Activated CD8-positive, alpha-beta memory T cell treated with anti-CD3 and anti-CD28 coated beads, Interleukin-2, amount 50 U/mL, for 48 hours (primary cell): ENCODE measurements around the gene HNRNPAB.
"Not testable (repeated sequence)": the region's sequence is repeated elsewhere in the genome, so short reads cannot be mapped to it uniquely, and the experiment has no call there.

Experiments used
- DNase-seq: peaks from one replicate; pipeline ENCODE4 v3.0.0-alpha.2; 2020

Gene HNRNPAB

DNA sequence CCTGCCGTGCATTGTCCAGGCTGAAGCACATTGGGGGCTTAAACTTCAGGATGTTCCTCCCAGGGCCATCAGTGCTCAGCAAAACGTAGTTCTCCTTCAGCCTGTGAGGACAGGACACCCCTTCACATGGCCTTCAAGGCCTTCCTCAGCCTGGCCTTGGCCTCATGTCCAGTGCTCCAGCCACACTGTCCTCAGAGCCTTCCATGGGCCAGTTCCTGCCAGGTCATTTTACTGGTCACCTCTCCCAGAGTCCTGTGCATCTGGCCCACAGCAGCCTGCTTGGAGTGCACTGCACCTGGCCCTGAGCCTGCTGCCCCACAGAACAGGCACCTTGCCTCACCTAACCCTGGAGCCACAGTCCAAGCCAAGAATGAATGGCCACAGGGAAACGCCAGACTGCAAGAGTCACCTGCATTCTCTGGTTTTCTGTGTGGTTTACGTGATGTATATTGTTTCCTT lies 8.7 kb downstream of the HNRNPAB start:
- DNase-seq: peak; percentile 68

DNA sequence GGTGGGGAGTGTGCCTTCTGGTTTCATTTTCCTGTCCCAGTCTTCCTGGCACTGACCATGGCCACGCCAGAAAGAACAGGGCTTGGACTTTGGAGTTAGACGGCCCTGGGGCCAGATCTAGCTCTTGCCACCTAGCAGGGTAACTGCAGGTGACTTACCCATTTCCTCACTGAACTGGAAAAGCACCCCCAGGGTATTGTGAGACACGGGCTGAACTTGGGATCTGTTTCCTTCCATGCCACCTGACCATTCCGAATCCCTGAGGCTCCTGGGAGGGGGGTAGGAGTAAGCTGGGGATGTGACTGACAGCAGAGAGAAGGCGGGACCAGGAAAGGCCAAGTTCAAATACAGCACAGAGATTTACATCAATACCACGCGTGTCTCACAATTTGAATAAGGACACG lies 9.4 kb downstream of the HNRNPAB start:
- no peak for DNase-seq

DNA sequence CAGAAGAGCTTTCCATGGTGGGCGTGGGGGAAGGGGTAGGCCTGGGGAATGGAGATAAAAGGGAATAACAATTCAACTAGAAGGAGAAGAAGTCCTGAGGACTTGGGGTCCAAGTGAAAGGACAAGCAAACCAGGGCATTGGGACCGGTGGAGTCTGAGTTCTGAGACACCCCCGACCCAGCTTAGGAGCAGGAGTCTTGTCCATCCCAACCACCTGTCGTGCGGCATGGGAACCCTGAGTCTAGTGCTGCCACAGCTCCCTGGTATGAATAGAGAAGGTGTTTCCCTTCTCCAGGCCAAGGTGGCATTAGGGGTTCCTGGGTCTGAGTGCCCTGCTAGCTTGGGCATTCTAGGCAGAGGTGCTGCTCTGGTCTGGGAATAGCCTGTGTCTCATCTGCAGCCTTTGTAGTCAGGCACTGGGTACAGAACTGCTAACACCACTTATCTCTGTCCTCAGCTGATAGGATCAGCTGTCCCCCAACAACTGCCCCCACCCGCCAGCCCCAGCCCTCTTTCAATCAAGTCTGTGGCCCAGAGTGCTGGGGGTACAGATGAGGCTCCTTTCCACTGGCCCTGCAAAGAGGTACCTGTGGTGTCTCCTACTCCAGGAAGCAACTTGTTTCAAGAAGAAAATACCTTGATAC lies 9.9 kb downstream of the HNRNPAB start:
- DNase-seq: peak; percentile 60

DNA sequence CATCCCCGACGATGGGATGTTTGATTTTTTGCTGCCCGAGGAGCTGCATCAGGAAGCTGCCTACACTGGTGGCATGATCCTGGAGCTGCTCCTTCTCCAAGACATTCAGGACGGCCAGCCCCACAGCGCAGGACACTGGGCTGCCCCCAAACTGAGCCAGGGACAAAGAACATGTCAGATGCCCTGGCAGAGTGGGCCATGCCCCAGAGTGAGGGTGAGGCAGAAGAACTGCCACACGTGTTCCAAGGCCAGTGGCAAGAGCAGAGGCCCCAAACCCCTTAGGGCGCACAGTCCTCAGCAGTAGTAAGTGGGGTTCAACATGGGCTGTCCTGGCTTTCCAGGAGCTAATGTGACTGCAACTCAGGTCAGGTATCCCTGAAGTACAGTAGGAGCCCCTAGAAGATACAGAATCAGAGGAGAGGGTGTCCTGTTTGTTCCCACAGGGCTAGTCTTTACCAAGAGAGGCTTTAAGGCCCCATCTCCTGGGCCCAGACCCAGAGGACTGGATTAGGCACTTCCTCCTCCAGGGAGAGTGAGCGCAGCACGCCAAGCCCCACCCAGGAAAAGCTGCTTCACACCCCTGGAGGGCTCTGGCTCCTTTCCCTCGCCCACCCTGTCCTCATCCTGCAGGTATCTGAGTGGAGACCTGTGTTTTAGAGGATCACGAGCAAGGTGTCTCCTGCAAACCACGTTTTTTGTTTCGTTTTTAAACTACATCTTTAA lies 11.1 kb downstream of the HNRNPAB start:
- peak; percentile 61 for DNase-seq

DNA sequence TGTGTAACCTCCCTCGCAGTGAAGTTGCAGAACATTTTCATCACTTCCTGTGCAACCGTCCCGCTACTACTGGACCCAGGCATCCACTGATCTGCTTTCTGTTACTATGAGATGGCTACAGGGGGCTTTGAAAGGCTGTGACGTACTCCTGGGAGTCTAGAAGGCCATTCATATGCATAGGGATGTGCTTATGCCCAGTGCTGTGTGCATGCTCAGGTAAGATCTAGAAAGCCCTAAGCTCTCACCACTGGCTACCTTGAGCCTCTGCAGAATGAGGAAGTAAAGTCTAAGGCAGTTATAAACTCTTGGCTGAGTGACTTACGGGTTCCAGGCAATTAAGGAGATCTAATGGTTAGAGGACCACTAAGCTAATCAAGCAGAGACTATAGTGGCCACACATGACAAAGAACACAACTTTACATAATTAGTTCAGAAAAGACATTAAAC lies 11.8 kb downstream of the HNRNPAB start:
- DNase-seq: no peak

DNA sequence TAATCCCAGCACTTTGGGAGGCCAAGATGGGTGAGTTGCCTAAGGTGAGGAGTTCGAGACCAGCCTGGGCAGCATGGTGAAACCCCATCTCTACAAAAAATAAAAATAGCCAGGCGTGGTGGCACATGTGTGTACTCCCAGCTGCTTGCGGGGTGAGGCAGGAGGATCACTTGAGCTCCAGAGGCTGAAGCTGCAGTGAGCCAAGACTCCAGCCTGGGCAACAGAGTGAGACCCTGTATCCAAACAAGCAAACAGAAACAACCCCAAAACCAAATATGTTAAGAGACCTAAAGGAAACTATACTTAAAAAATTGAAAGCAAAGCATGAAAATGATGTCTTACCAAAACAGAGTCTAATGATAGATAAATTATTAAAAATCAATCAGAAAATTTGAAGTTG lies 12.4 kb downstream of the HNRNPAB start:
- no peak for DNase-seq

DNA sequence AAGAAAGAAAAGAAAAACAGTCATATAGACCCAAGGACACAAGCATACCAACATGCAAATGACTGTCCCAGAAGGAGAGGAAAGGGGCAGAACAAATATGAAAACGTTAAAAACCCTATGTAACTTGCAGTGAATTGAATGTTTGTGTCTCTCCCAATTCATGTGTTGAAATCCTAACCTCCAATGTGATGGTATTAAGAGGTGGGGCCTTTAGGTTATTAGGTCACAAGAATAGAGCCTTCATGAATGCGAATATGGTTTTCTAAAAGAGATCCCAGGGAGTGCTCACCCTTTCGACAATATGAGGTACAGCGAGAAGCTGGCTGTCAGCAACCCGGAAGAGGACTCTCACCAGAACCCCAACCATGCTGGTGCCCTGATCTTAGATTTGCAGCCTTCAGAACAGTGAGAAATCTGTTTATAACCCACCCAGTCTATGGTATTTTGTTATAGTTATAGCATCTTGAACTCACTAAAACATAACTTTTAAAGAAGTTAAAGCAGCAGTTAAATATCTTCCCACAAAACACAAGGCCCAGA lies 14.0 kb downstream of the HNRNPAB start:
- DNase-seq: no peak

DNA sequence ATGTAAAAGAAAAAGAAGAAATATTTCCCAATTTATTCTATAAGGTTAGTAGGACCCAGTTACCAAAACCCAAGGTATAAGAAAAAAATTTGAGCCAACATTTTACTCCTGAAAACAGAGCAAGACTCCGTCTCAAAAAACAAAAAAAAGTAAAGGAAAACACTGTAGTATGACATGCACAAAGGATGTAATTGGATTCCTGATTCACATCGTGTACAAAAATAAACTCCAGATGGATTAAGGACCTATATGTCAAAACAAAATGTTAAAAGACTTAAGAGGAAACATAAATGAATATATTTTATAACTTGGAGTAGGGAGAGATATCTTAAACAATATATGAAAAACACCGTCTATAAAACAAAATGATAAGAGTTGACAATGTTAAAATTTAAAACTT lies 14.5 kb downstream of the HNRNPAB start:
- DNase-seq: no peak

DNA sequence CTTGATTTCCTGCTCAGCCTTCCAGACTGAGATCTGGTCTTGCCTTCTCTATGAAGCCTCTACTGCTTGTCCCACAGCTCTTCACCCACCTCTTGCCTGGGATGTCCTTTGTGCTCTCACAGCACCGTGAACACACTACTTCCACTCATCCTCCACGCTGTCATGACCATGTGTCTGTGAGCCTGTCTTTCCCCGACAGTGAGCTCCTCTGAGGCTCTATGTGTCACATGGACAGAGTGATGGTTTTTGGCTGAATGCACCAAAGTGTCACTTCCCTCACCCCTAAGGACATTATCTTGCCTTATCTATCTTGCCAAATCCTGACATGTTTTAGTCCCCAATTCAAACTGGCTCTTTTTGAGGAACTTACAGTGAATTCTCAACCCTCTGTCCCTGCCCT lies 16.9 kb downstream of the HNRNPAB start:
- DNase-seq: no peak

DNA sequence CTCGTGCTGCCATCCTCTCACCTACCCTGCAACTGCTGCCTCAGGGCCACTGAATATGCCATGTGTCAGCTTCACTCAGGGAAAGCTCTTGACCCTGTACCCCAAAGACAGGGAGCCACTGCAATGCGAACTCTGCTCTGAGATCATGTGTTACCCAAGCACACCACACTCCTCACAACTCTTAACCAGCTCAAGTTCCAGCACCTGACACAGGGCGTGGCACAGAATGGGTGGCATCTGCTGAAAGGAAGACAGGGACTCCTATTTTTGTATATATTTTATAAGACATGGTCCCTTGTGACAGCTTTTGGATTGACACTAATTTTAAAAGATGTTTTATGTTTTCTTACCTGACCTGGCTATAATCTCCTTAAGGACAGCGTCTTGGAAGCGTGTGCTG lies 17.5 kb downstream of the HNRNPAB start:
- no peak for DNase-seq

DNA sequence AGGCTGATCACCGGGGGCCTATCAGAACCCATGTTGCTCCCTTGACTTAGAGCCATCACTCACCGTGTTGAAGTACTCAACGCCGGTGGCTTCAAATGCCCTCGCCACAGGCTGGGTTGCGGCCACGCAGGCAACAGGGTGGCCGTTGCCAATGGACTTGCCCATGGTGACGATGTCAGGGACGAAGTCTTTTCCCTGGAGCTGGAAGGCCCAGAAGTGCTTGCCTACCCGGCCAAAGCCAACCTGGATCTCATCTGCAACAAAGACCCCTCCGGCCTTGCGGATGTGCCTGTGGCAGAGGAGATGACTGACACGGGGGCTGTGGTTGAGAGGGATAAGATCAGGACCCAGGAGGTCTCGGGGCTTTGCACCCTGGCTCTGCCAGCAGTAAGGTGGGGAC lies 18.0 kb downstream of the HNRNPAB start:
- DNase-seq: no peak

DNA sequence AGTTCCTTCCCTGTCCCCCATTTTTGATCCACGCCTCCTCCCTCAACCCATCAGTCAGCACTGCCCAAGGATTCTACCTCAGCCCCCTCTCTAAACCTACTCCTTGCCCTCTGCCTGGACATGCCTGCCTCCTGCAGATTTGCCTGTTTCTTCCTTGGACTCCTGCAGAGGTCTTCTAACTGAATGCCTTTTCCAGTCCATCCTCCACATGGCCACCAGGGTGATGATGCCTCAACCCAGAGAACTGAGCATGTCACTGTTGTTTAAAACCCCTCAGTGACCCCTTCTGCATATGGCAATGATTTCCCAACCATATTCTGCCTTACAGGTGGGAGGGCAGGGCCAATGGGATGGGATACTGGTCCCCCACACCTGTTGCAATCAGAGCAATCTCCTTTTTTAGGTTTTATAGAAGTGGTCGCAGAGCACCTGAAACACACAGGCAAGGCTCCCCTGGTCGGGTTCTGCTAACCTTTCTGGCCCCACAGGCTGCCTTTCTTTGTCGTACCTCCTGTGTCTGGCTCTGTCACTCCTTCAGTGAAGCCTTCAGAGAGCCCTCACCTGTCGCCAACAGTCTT lies 19.0 kb downstream of the HNRNPAB start:
- DNase-seq: no peak

DNA sequence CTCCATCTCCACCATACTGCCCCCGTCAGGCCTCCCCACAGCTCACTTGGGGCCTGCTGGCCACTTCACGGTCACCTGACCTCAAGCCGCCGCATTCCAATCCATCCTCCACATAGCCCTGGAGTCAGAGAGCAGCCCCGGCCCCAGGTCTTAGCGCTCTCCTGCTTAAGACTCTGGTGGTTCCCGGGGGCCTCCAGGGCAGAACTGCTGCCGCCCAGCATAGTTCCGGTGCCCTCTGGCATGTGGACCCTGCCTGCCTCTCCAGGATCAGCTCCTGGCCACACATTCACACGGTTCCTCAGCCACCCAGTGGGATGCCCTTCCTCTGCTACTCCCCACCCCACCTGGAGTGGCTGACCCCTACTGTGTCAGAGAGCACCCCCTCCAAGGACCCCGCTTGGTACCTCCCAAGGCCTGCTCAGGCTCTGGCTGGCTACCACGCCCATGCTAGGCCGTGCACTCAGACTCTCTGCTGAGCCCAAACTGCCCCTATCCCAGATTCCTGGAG lies 19.5 kb downstream of the HNRNPAB start:
- DNase-seq: no peak

DNA sequence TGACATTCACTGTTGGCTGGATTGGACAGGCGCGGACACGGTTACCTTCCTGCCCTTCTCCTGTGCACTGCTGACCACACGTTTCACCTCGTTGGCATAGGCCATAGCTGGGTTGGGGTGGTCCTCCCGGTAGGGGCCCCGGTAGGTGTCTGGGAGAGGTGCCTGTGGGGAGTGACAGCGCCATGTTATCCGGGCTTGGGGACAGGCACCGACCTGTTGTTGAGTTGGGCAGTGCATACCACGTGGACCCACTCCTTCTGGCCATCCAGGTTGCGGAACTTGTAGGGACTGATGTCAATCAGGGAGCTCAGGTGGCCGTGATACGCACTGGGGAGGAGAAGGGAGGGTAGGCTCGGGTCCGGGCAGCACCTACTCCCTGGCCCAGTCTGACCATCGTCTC lies 20.1 kb downstream of the HNRNPAB start:
- no peak for DNase-seq

DNA sequence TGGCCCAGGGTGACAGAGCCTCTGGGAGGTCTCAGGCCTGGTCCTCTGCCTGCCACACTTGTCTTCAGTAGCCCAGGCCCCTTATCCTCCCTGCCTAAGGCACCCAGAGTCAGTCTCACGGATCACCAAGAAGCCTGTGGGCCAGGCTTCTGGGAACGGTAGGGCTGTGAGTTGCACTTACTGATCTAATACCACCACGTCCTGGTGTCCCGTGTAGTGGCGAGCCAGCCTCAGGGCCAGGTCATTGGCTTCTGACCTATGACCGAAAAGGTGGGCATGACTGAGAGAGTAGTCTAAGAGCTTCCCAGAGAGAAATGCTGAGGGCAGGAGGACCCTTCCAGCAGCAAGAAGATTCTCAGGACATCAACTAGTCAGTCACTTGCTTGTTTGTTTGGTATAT lies 20.8 kb downstream of the HNRNPAB start:
- DNase-seq: no peak

DNA sequence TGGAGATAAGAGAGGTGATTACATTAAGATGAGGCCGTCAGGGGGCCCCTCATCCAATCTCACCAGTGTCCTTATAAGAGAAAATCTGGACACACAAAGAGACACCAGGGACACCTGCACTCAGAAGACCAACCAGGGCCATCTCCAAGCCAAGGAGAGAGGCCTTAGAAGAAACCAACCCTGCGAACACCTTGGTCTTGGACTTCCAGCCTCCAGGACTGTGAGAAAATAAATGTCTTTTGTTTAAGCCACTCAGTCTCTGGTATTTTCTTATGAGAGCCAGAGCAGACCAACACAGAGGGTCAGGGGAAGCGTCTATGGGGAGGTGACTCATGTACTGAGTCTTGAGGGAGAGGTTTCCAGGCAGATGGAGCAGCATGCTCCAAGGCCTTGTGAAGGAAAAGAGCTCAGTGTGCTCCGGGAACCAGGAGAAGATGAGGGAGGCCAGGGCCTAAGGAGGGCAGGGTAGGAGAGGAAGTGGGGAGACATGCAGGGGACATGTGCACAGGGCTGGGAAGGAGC lies 22.9 kb downstream of the HNRNPAB start:
- DNase-seq: no peak

DNA sequence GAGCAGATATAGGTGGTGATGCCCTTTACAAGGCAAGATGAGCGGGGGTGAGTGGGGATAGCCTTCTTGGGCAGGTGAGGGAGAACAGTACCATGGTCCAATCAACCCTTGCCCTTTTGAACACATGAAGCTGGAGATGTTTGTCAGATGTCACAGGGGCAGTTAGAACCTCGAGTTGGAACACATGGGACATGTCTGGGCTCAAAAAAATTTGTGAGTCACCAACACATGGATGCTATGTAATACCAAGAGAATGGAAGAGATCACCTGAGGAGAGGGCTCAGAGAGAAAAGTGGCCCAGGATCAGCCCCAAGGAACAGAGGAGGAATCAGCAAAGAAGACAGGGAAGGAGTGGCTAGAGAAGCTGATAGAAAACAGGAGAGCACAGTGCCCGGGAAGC lies 23.6 kb downstream of the HNRNPAB start:
- DNase-seq: no peak

DNA sequence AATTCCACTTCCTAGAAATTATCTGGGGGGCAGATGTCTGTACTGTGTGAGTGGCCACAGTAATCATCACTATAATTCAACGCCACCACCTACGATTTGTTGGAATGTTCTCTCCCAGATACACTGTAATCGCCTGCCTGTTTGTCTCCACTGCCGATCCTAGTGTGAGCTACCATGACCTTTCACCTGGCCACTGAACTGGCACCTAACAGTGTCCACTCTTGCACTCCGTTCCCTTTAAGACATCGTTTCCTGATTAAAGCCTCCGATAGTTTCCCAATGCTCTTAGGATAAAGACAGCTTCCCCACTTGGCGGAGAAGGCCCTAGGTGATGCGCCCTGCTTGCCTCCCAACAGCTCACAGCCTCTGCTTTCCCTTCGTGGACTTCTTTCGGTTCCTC lies 24.3 kb downstream of the HNRNPAB start:
- DNase-seq: no peak

DNA sequence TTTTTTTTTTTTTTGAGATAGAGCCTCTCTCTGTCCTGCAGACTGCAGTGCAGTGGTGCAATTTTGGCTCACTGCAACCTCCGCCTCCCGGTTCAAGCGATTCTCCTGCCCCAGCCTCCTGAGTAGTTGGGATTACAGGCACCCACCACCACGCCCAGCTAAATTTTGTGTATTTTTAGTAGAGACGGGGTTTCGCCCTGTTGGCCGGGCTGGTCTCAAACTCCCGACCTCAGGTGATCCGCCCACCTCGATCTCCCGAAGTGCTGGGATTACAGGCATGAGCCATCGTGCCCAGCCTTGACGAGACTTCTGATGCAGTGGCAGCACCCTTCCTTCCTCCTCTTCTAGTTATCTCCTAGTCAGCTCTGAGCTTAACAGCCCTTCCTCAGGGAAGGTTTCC lies 24.8 kb downstream of the HNRNPAB start:
- not testable (repeated sequence) for DNase-seq

DNA sequence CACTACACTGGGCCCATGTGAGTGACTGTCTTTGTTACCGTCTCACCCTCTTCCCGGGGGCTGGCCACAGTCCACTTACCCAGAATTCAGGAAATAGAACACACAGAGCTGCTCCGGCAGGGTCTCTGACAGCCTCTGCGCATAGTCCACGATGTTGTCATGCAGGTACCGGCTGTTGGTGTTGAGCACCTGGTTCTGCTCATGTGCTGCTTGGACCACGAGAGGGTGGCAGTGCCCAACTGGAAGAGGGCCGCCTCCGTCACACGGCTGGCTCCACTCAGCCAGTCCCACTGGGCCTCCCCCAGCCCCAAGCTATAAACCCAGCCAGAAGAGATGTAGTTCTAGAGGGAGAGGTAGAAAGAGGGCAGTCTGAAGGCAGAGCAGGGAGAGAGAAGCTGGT lies 25.5 kb downstream of the HNRNPAB start:
- no peak for DNase-seq

DNA sequence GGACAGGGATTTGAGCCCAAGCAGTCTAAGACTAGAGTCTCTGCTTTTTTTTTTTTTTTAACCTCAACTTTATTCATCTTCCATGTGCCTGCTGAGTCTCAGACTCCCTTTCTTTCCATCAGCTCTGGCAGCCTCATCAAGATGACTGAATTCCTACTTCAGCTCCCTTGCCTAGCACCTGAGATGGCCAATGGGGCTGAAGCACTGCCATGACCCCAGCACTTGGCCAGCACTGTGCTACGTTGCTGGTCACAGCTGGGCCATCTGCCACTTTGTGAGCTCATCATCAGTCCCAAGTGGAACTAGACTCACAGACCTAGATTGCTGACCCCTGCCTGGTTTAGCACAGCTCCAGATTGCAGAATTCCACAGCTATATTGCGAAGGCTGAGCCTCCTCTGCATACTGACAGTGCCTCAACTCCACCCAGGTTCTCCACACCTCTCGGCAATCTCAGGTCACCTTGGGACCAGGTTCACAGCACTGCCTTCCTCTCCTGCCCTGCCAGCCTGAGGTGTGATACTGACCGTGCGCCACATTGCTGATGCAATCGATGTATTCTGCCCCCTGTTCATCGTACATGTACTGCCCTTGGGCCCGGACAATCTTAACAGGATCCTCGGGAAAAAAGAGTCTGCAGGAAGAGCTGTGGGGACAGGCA lies 26.7 kb downstream of the HNRNPAB start:
- no peak for DNase-seq

DNA sequence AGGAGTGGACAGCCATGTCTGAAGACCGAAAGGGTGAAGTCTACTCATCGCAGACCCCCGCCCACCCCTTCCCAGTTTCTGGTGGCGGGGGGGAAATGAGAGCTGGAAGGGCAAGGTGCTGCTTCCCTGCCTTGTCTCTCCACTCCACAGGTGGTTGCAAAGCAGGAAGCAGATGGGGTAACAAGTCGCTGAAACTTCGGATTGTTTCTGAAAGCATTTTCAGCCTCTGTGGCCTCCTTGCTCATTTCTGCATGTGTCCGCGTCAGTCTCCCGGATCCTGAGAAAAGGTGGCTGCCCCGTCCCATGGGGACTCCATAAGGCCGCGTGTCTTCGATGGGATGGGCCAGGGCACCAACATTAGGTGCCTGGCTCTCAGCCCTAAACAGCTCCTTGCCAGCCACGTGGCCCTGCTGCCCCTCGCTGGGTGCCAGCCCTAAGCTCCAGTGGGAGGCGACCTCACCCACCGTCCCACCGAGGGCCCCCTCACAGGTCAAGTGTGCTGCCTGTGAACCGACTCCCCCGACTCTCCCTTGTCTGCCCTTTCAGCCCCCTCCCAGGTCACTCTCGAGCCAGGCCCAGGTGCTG lies 27.3 kb downstream of the HNRNPAB start:
- DNase-seq: no peak
